ENCODE data around the gene PARD3.
"Not testable (repeated sequence)": the region's sequence is repeated elsewhere in the genome, so short reads cannot be mapped to it uniquely, and the experiment has no call there.

Gene PARD3

GRCh38 chr10:34850036-34850435, 34.9 kb upstream of the PARD3 start:
- Histone ChIP-seq H3K36me3 (ENCODE audit: control insufficient read depth in 1 of 2, insufficient read depth in 2 of 2, low read length in 2 of 2) (no peaks in the 10 kb centered on the region), H3K27ac (ENCODE audit: low read depth, low read length) (no peak overlapping the region), H3K27me3 (ENCODE audit: control insufficient read depth in 1 of 2, insufficient read depth in 2 of 2, low read length in 2 of 2) (no peaks in the 10 kb centered on the region), H3K9ac (ENCODE audit: low read depth in 1 of 2, low read length in 2 of 2) (no peak overlapping the region), H3K4me1 (ENCODE audit: control insufficient read depth in 1 of 2, insufficient read depth in 2 of 2, low read length in 2 of 2) (no peaks in the 10 kb centered on the region), H3K9me3 (ENCODE audit: control insufficient read depth in 1 of 2, low read length in 2 of 2) (no peaks in the 10 kb centered on the region), H3K4me3 (ENCODE audit: low read depth in 1 of 2, low read length in 2 of 2) (no peak overlapping the region)

DNA sequence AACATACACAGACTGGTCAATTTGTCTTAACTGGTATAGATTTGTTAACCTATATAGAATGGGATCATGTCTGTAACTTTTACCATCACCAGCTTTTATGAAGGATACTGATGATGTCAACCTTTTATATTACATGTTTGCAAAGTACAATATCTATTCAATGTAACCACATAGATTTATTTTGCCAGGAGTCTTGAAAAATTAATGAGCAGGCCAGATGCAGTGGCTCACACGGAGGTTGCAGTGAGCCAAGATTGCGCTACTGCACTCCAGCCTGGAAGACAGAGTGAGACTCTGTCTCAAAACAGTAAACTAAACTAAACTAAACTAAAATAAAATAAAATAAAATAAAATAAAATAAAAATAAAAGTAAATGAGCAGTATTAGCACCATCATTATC, 30.0 kb upstream of the PARD3 start:
- H3K27me3 ChIP-seq (ENCODE audit: control insufficient read depth in 1 of 2, insufficient read depth in 2 of 2, low read length in 2 of 2) = no peaks in the 10 kb centered on the region
- H3K27ac ChIP-seq (ENCODE audit: low read depth, low read length) = no peak overlapping the region
- no peak overlapping the region for H3K4me3 ChIP-seq (ENCODE audit: low read depth in 1 of 2, low read length in 2 of 2)
- H3K4me1 ChIP-seq (ENCODE audit: control insufficient read depth in 1 of 2, insufficient read depth in 2 of 2, low read length in 2 of 2) = no peaks in the 10 kb centered on the region
- H3K36me3 ChIP-seq (ENCODE audit: control insufficient read depth in 1 of 2, insufficient read depth in 2 of 2, low read length in 2 of 2) = no peaks in the 10 kb centered on the region
- no peak overlapping the region for H3K9ac ChIP-seq (ENCODE audit: low read depth in 1 of 2, low read length in 2 of 2)
- H3K9me3 ChIP-seq (ENCODE audit: control insufficient read depth in 1 of 2, low read length in 2 of 2) = no peaks in the 10 kb centered on the region

- no peak overlapping the region for H3K4me3 ChIP-seq (ENCODE audit: low read depth in 1 of 2, low read length in 2 of 2)
- no peaks in the 10 kb centered on the region for H3K36me3 ChIP-seq (ENCODE audit: control insufficient read depth in 1 of 2, insufficient read depth in 2 of 2, low read length in 2 of 2)
- no peak overlapping the region for H3K27ac ChIP-seq (ENCODE audit: low read depth, low read length)
- no peak overlapping the region for H3K9ac ChIP-seq (ENCODE audit: low read depth in 1 of 2, low read length in 2 of 2)
- H3K4me1 ChIP-seq (ENCODE audit: control insufficient read depth in 1 of 2, insufficient read depth in 2 of 2, low read length in 2 of 2) = no peaks in the 10 kb centered on the region
- H3K9me3 ChIP-seq (ENCODE audit: control insufficient read depth in 1 of 2, low read length in 2 of 2) = no peaks in the 10 kb centered on the region
- no peaks in the 10 kb centered on the region for H3K27me3 ChIP-seq (ENCODE audit: control insufficient read depth in 1 of 2, insufficient read depth in 2 of 2, low read length in 2 of 2)
These were observed 29.4 kb upstream of the PARD3 start for GRCh38 chr10:34844448-34844847.

DNA sequence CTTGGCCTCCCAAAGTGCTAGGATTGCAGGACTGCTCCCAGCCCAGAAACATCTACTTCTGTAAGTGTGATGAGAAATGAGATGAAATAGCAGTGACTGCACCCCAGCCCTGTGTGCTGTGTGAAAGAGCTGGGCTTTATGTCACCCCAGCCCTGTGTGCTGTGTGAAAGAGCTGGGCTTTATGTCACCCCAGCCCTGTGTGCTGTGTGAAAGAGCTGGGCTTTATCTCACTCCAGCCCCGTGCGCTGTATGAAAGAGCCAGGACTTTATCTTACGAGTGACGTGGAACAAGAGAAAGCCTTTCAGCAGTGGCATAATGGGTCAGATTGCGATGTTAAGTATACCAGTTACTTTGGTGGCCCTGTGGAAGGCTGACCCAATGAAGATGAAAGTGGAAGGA, 28.4 kb upstream of the PARD3 start:
- H3K9ac ChIP-seq (ENCODE audit: low read depth in 1 of 2, low read length in 2 of 2); H3K27me3 ChIP-seq (ENCODE audit: control insufficient read depth in 1 of 2, insufficient read depth in 2 of 2, low read length in 2 of 2); H3K9me3 ChIP-seq (ENCODE audit: control insufficient read depth in 1 of 2, low read length in 2 of 2); H3K4me1 ChIP-seq (ENCODE audit: control insufficient read depth in 1 of 2, insufficient read depth in 2 of 2, low read length in 2 of 2); H3K27ac ChIP-seq (ENCODE audit: low read depth, low read length); H3K36me3 ChIP-seq (ENCODE audit: control insufficient read depth in 1 of 2, insufficient read depth in 2 of 2, low read length in 2 of 2); H3K4me3 ChIP-seq (ENCODE audit: low read depth in 1 of 2, low read length in 2 of 2): not testable (repeated sequence)

DNA sequence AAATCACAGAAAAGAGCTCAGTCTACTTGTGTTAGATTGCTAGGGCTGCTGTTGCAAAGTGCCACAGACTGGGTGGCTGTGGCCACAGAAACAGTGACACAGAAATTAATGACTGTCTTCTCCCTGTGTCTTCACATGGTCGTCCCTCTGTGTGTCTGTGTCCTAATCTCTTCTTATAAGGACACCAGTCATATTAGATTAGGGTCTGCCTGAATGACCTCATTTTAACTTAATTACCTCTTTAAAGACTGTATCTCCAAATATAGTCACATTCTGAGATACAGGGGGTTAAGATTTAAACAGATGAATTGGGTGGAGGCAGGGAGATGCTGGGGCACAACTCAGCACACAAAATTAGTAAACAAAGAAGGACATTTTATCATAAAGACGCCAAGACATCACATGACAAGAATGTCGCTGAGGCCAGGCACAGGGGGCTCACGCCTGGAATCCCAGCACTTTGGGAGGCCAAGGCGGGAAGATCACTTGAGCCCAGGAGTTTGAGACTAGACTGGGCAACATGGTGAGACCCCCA, 23.3 kb upstream of the PARD3 start:
- Histone ChIP-seq H3K9me3 (ENCODE audit: control insufficient read depth in 1 of 2, low read length in 2 of 2) (no peaks in the 10 kb centered on the region), H3K27me3 (ENCODE audit: control insufficient read depth in 1 of 2, insufficient read depth in 2 of 2, low read length in 2 of 2) (no peaks in the 10 kb centered on the region), H3K4me3 (ENCODE audit: low read depth in 1 of 2, low read length in 2 of 2) (no peak overlapping the region), H3K27ac (ENCODE audit: low read depth, low read length) (no peak overlapping the region), H3K9ac (ENCODE audit: low read depth in 1 of 2, low read length in 2 of 2) (no peak overlapping the region), H3K4me1 (ENCODE audit: control insufficient read depth in 1 of 2, insufficient read depth in 2 of 2, low read length in 2 of 2) (no peaks in the 10 kb centered on the region), H3K36me3 (ENCODE audit: control insufficient read depth in 1 of 2, insufficient read depth in 2 of 2, low read length in 2 of 2) (no peaks in the 10 kb centered on the region)

- H3K27me3 ChIP-seq (ENCODE audit: control insufficient read depth in 1 of 2, insufficient read depth in 2 of 2, low read length in 2 of 2) = no peaks in the 10 kb centered on the region
- no peaks in the 10 kb centered on the region for H3K36me3 ChIP-seq (ENCODE audit: control insufficient read depth in 1 of 2, insufficient read depth in 2 of 2, low read length in 2 of 2)
- no peaks in the 10 kb centered on the region for H3K9me3 ChIP-seq (ENCODE audit: control insufficient read depth in 1 of 2, low read length in 2 of 2)
- no peak overlapping the region for H3K4me3 ChIP-seq (ENCODE audit: low read depth in 1 of 2, low read length in 2 of 2)
- H3K27ac ChIP-seq (ENCODE audit: low read depth, low read length) = no peak overlapping the region
- no peak overlapping the region for H3K9ac ChIP-seq (ENCODE audit: low read depth in 1 of 2, low read length in 2 of 2)
- no peaks in the 10 kb centered on the region for H3K4me1 ChIP-seq (ENCODE audit: control insufficient read depth in 1 of 2, insufficient read depth in 2 of 2, low read length in 2 of 2)
These were observed 20.9 kb upstream of the PARD3 start for GRCh38 chr10:34835908-34836508.

- H3K4me3 ChIP-seq (ENCODE audit: low read depth in 1 of 2, low read length in 2 of 2) = no peak overlapping the region
- no peaks in the 10 kb centered on the region for H3K27me3 ChIP-seq (ENCODE audit: control insufficient read depth in 1 of 2, insufficient read depth in 2 of 2, low read length in 2 of 2)
- H3K9ac ChIP-seq (ENCODE audit: low read depth in 1 of 2, low read length in 2 of 2) = no peak overlapping the region
- H3K36me3 ChIP-seq (ENCODE audit: control insufficient read depth in 1 of 2, insufficient read depth in 2 of 2, low read length in 2 of 2) = no peaks in the 10 kb centered on the region
- H3K9me3 ChIP-seq (ENCODE audit: control insufficient read depth in 1 of 2, low read length in 2 of 2) = no peaks in the 10 kb centered on the region
- no peaks in the 10 kb centered on the region for H3K4me1 ChIP-seq (ENCODE audit: control insufficient read depth in 1 of 2, insufficient read depth in 2 of 2, low read length in 2 of 2)
- H3K27ac ChIP-seq (ENCODE audit: low read depth, low read length) = no peak overlapping the region
These were observed 19.2 kb upstream of the PARD3 start for GRCh38 chr10:34834274-34834673.

DNA sequence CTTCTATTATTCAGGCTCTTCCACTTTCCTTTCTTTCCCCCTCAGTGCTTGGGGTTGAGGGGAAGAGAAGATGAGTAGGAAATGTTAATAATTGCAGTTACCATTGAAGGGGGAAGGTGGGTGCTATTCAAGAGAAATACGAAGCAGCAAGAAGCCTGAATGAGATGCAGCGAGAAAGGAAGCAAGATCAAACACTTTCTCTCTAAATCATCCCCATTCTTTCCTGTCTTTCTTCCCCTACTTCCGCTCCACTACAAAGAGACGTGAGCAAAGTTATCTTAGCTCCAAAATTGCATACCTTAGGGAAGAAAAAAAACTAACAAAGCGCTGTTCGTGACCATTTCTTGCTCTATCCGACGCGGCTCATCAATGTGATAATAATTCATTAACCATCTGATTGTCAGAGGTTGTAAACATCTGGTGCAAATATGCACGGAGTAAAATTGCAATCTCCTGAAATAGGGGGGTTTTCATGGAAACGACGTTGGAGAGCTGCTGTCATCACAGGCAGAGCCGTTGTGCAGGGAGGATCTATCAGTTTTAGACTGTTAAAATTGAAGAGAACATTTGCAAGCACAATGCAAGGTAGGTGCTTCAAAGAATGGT, 15.2 kb upstream of the PARD3 start:
- no peaks in the 10 kb centered on the region for H3K36me3 ChIP-seq (ENCODE audit: control insufficient read depth in 1 of 2, insufficient read depth in 2 of 2, low read length in 2 of 2)
- no peak overlapping the region for H3K4me3 ChIP-seq (ENCODE audit: low read depth in 1 of 2, low read length in 2 of 2)
- H3K27me3 ChIP-seq (ENCODE audit: control insufficient read depth in 1 of 2, insufficient read depth in 2 of 2, low read length in 2 of 2) = no peaks in the 10 kb centered on the region
- H3K9ac ChIP-seq (ENCODE audit: low read depth in 1 of 2, low read length in 2 of 2) = no peak overlapping the region
- no peaks in the 10 kb centered on the region for H3K4me1 ChIP-seq (ENCODE audit: control insufficient read depth in 1 of 2, insufficient read depth in 2 of 2, low read length in 2 of 2)
- no peaks in the 10 kb centered on the region for H3K9me3 ChIP-seq (ENCODE audit: control insufficient read depth in 1 of 2, low read length in 2 of 2)
- no peak overlapping the region for H3K27ac ChIP-seq (ENCODE audit: low read depth, low read length)

- no peaks in the 10 kb centered on the region for H3K36me3 ChIP-seq (ENCODE audit: control insufficient read depth in 1 of 2, insufficient read depth in 2 of 2, low read length in 2 of 2)
These were observed 12.0 kb upstream of the PARD3 start for GRCh38 chr10:34826857-34827766.

GRCh38 chr10:34826221-34826620, 11.1 kb upstream of the PARD3 start:
- Histone ChIP-seq H3K9ac (ENCODE audit: low read depth in 1 of 2, low read length in 2 of 2) (no peak overlapping the region), H3K4me3 (ENCODE audit: low read depth in 1 of 2, low read length in 2 of 2) (no peak overlapping the region), H3K27me3 (ENCODE audit: control insufficient read depth in 1 of 2, insufficient read depth in 2 of 2, low read length in 2 of 2) (no peaks in the 10 kb centered on the region), H3K4me1 (ENCODE audit: control insufficient read depth in 1 of 2, insufficient read depth in 2 of 2, low read length in 2 of 2) (no peaks in the 10 kb centered on the region), H3K36me3 (ENCODE audit: control insufficient read depth in 1 of 2, insufficient read depth in 2 of 2, low read length in 2 of 2) (no peaks in the 10 kb centered on the region), H3K9me3 (ENCODE audit: control insufficient read depth in 1 of 2, low read length in 2 of 2) (no peaks in the 10 kb centered on the region), H3K27ac (ENCODE audit: low read depth, low read length) (no peak overlapping the region)

More at GRCh38 chr10:34826857-34827766, 12.0 kb upstream of the PARD3 start:
- no peak overlapping the region for H3K4me3 ChIP-seq (ENCODE audit: low read depth in 1 of 2, low read length in 2 of 2)
- no peak overlapping the region for H3K9ac ChIP-seq (ENCODE audit: low read depth in 1 of 2, low read length in 2 of 2)
- H3K4me1 ChIP-seq (ENCODE audit: control insufficient read depth in 1 of 2, insufficient read depth in 2 of 2, low read length in 2 of 2) = no peaks in the 10 kb centered on the region
- no peaks in the 10 kb centered on the region for H3K27me3 ChIP-seq (ENCODE audit: control insufficient read depth in 1 of 2, insufficient read depth in 2 of 2, low read length in 2 of 2)
- H3K27ac ChIP-seq (ENCODE audit: low read depth, low read length) = no peak overlapping the region
- no peaks in the 10 kb centered on the region for H3K9me3 ChIP-seq (ENCODE audit: control insufficient read depth in 1 of 2, low read length in 2 of 2)

Measured in duodenal mucosa (tissue), 2 donors.